Tibial nerve (tissue), 4 donors: ENCODE data around the gene SORBS1. TPM values are rescaled to one million over a fixed set of nuclear protein-coding genes. Genes with fewer than 3 reads are reported as not detected.

Experiments used
- DNase-seq, 2 donors: peaks; one replicate each; pipeline ENCODE4 v3.0.0-alpha.2; 2019; ENCODE audit warnings: low spot score in 2 of 2
- H3K27ac ChIP-seq, 4 donors: fragments of 200-600 bp; sonication (generic) in 3 of 4; one replicate each; pipeline ENCODE4 v1.5.1; 2017 to 2019; ENCODE audit warnings: mild to moderate bottlenecking in 1 of 4
- H3K27me3 ChIP-seq, 2 donors: fragments of 200-600 bp; sonication (generic) in 1 of 2; one replicate each; pipeline versions ENCODE4 v1.5.1 to v1.6.0; 2017 to 2019
- H3K36me3 ChIP-seq, 3 donors: fragments of 200-600 bp; sonication (generic); one replicate each; pipeline ENCODE4 v1.5.1; 2018 to 2019
- H3K4me1 ChIP-seq, 4 donors: fragments of 200-600 bp; sonication (generic) in 3 of 4; one replicate each; pipeline ENCODE4 v1.5.1; 2017 to 2019
- H3K4me3 ChIP-seq, 4 donors: fragments of 200-600 bp; sonication (generic) in 3 of 4; one replicate each; pipeline ENCODE4 v1.5.1; 2017 to 2019; ENCODE audit warnings: mild to moderate bottlenecking in 1 of 4, moderate library complexity in 1 of 4
- H3K9me3 ChIP-seq, 4 donors: fragments of 200-600 bp; sonication (generic) in 3 of 4; one replicate each; pipeline ENCODE4 v1.5.1; 2017 to 2019
- CTCF ChIP-seq, 5 experiments: fragments of 200-600 bp in 3 of 5; fragments of 450-650 bp in 2 of 5; sonication (generic) in 3 of 5; IDR thresholded peaks; one replicate each; pipeline ENCODE4 v1.5.1; 2016 to 2019; ENCODE audit warnings: antibody characterized with exemption in 5 of 5, mild to moderate bottlenecking in 3 of 5, moderate library complexity in 2 of 5
- EP300 ChIP-seq, 2 donors: sonication (generic); formaldehyde crosslinking; IDR thresholded peaks; one replicate each; pipeline ENCODE4 v1.6.1; 2017; ENCODE audit warnings: antibody characterized with exemption in 2 of 2, mild to moderate bottlenecking in 1 of 2
- POLR2A ChIP-seq, 2 donors: fragments of 450-650 bp; IDR thresholded peaks; one replicate each; pipeline ENCODE4 v1.6.1; 2017; ENCODE audit warnings: antibody characterized with exemption in 2 of 2, mild to moderate bottlenecking in 2 of 2, moderate library complexity in 2 of 2
- WGBS, 2 donors: methylation state at CpG; one replicate each; pipeline ENCODE4 v1.1.5; 2018; 5-methylcytosine and 5-hydroxymethylcytosine counted together
- total RNA-seq, 4 donors: library from RNA; depleted of rRNA; stranded (reverse); fragments of >200 nt; gene quantifications; one replicate each; pipeline ENCODE4 v1.1.0, GENCODE V29; 2016

Gene SORBS1
- total RNA-seq, 4 donors from 2014 or later: 427 to 623 (median 567) TPM

- no peak for DNase-seq
- Histone ChIP-seq H3K4me1 (peaks cover 0 to 62% (median 16%) of the 10 kb centered on the region in 4 donors), H3K27ac (peak overlapping the region in 1 of 4 donors; percentile 2), H3K27me3 (no peaks in the 10 kb centered on the region), H3K4me3 (no peak overlapping the region), H3K36me3 (no peaks in the 10 kb centered on the region), H3K9me3 (no peaks in the 10 kb centered on the region)
- no peak for TF ChIP-seq EP300 (IDR thresholded peaks at IDR 0.05)
- TF ChIP-seq CTCF (IDR thresholded peaks at IDR 0.05): no peak
- TF ChIP-seq POLR2A (IDR thresholded peaks at IDR 0.05): no peak
- WGBS, 2 donors: 91 to 94% methylated on average over 3 of the region's 3 CpGs
Measured at GRCh38 chr10:95466436-95466835, 94.7 kb downstream of the SORBS1 start.

GRCh38 chr10:95464280-95464679 lies 96.9 kb downstream of the SORBS1 start:
- TF ChIP-seq POLR2A (IDR thresholded peaks at IDR 0.05): no peak
- TF ChIP-seq CTCF (IDR thresholded peaks at IDR 0.05): no peak
- no peak for TF ChIP-seq EP300 (IDR thresholded peaks at IDR 0.05)
- H3K36me3 ChIP-seq: no peaks in the 10 kb centered on the region
- no peaks in the 10 kb centered on the region for H3K9me3 ChIP-seq
- H3K27ac ChIP-seq: peak overlapping the region in 1 of 4 donors; percentile 58
- no peak overlapping the region for H3K4me3 ChIP-seq
- peaks cover 0 to 57% (median 12%) of the 10 kb centered on the region in 4 donors for H3K4me1 ChIP-seq
- H3K27me3 ChIP-seq: no peaks in the 10 kb centered on the region
- DNase-seq: no peak
- 85 to 88% methylated on average over 5 of the region's 5 CpGs for WGBS, 2 donors

GRCh38 chr10:95462740-95463667 lies 98.2 kb downstream of the SORBS1 start:
- Histone ChIP-seq H3K4me3 (no peak overlapping the region), H3K4me1 (peaks cover 0 to 55% (median 8%) of the 10 kb centered on the region in 4 donors)

GRCh38 chr10:95461611-95462010 lies 99.6 kb downstream of the SORBS1 start:
- 76 to 81% methylated on average over 4 of the region's 4 CpGs for WGBS, 2 donors
- Histone ChIP-seq H3K4me1 (peaks cover 0 to 56% (median 10%) of the 10 kb centered on the region in 4 donors), H3K27ac (no peak overlapping the region)

More at GRCh38 chr10:95462740-95463667, 98.2 kb downstream of the SORBS1 start:
- 45 to 79% methylated on average over 1 of the region's 1 CpG for WGBS, 2 donors
- TF ChIP-seq CTCF (IDR thresholded peaks at IDR 0.05): no peak
- TF ChIP-seq POLR2A (IDR thresholded peaks at IDR 0.05): no peak
- no peak for TF ChIP-seq EP300 (IDR thresholded peaks at IDR 0.05)
- Histone ChIP-seq H3K27ac (peak overlapping the region in 1 of 4 donors; percentile 38), H3K9me3 (no peaks in the 10 kb centered on the region), H3K36me3 (no peaks in the 10 kb centered on the region), H3K27me3 (no peaks in the 10 kb centered on the region)
- no peak for DNase-seq

More at GRCh38 chr10:95461611-95462010, 99.6 kb downstream of the SORBS1 start:
- no peak for TF ChIP-seq POLR2A (IDR thresholded peaks at IDR 0.05)
- TF ChIP-seq EP300 (IDR thresholded peaks at IDR 0.05): no peak
- TF ChIP-seq CTCF (IDR thresholded peaks at IDR 0.05): no peak
- H3K27me3 ChIP-seq: no peaks in the 10 kb centered on the region
- DNase-seq: no peak
- H3K9me3 ChIP-seq: no peaks in the 10 kb centered on the region
- H3K36me3 ChIP-seq: no peaks in the 10 kb centered on the region
- H3K4me3 ChIP-seq: no peak overlapping the region
